Spleen (tissue), 11 donors: ENCODE measurements around the gene GPBAR1. TPM values are rescaled to one million over a fixed set of nuclear protein-coding genes. Genes with fewer than 3 reads are reported as not detected.

Source experiments
- DNase-seq: peaks from one replicate; pipeline ENCODE4 v3.0.0-alpha.2; 2020
- H3K27ac ChIP-seq, 8 donors: fragments of 200-600 bp; sonication (generic) in 7 of 8; 1 replicate in 4 of 8; 2 replicates in 4 of 8; pipeline versions ENCODE4 v1.5.0 to v1.8.0; 2016 to 2021; ENCODE audit warnings: inconsistent platforms in 4 of 8, mild to moderate bottlenecking in 4 of 8, moderate library complexity in 1 of 8
- H3K27me3 ChIP-seq, 7 donors: fragments of 200-600 bp; sonication (generic) in 6 of 7; replicated peaks in 1 of 7; 1 replicate in 4 of 7; 2 replicates in 3 of 7; pipeline versions ENCODE4 v1.5.0 to v1.8.0; 2016 to 2021; ENCODE audit warnings: inconsistent platforms in 3 of 7, mild to moderate bottlenecking in 1 of 7
- H3K36me3 ChIP-seq, 6 donors: fragments of 200-600 bp; sonication (generic) in 5 of 6; 1 replicate in 4 of 6; 2 replicates in 2 of 6; pipeline versions ENCODE4 v1.5.0 to v1.8.0; 2016 to 2021; ENCODE audit warnings: inconsistent platforms in 2 of 6
- H3K4me1 ChIP-seq, 6 donors: fragments of 200-600 bp; sonication (generic) in 5 of 6; 1 replicate in 3 of 6; 2 replicates in 3 of 6; pipeline versions ENCODE4 v1.5.0 to v1.8.0; 2016 to 2021; ENCODE audit warnings: inconsistent platforms in 3 of 6
- H3K4me3 ChIP-seq, 8 donors: fragments of 200-600 bp; sonication (generic) in 7 of 8; 1 replicate in 4 of 8; 2 replicates in 4 of 8; pipeline versions ENCODE4 v1.5.0 to v1.8.0; 2016 to 2021; ENCODE audit warnings: inconsistent platforms in 4 of 8, mild to moderate bottlenecking in 4 of 8, moderate library complexity in 2 of 8
- H3K9me3 ChIP-seq, 8 donors: fragments of 200-600 bp; sonication (generic) in 7 of 8; 1 replicate in 4 of 8; 2 replicates in 4 of 8; pipeline versions ENCODE4 v1.5.0 to v1.8.0; 2016 to 2021; ENCODE audit warnings: inconsistent platforms in 4 of 8
- CTCF ChIP-seq, 11 experiments: fragments of 200-600 bp in 7 of 11; fragments of 450-650 bp in 4 of 11; sonication (generic) in 4 of 11; IDR thresholded peaks in 8 of 11; conservative IDR thresholded peaks in 3 of 11; 1 replicate in 7 of 11; 2 replicates in 4 of 11; pipeline versions ENCODE4 v1.4.0 to v1.8.0; 2016 to 2021; ENCODE audit warnings: antibody characterized with exemption in 11 of 11, inconsistent platforms in 4 of 11, mild to moderate bottlenecking in 1 of 11
- POLR2A ChIP-seq, 3 donors: fragments of 450-650 bp; IDR thresholded peaks; one replicate each; pipeline ENCODE4 v1.5.1; 2017; ENCODE audit warnings: antibody characterized with exemption in 3 of 3, mild to moderate bottlenecking in 1 of 3
- POLR2AphosphoS5 ChIP-seq, 3 donors: sonication (generic); formaldehyde crosslinking; IDR thresholded peaks; one replicate each; pipeline ENCODE4 v1.5.1; 2017; ENCODE audit warnings: antibody characterized with exemption in 3 of 3
- WGBS, 5 donors: extraction: QIAGEN DNeasy Blood & Tissue Kit in 3 of 5; methylation state at CpG; one replicate each; pipeline versions ENCODE4 v1.1.5 to v1.1.7; 2013 to 2018; 5-methylcytosine and 5-hydroxymethylcytosine counted together
- intact Hi-C: fragments of 100-400 bp; cut with DNase I; formaldehyde crosslinking; loops from one replicate; pipeline ENCODE4 v1.15.0; 2023; ENCODE audit warnings: low total_unique reads
- polyA plus RNA-seq, 3 donors: library from polyadenylated mRNA; stranded (reverse); fragments of 200-250 nt; gene quantifications; one replicate each; pipeline ENCODE4 v1.2.1, GENCODE V29; 2013
- total RNA-seq, 7 donors: library from RNA; depleted of rRNA in 3 of 7; stranded (reverse); fragments of >200 nt in 3 of 7; fragmentation: NEBNext Ultra II Directional in 4 of 7; extraction: Animal tissue kit (Norgen Biotek cat#: 25700) in 4 of 7; gene quantifications; one replicate each; pipeline versions ENCODE4 v1.1.0 to v1.2.1, GENCODE V29; 2016 to 2021
- donor health status: healthy with polysubstance abuse.
- donor health status: DM: no; HTN: no; CAD: no; lungs with moderate emphysema.
- donor health status: DM: no; HTN: no; CAD: no.
- donor health status: Bipolar disorder and iron deficiency.
- donor health status: healthy.
- donor health status: DM: no; HTN: no; CAD: no.
- donor health status: DM: yes; HTN: yes; CAD: no.

Gene GPBAR1
- total and polyA plus RNA-seq, 10 donors: 1.4 to 13.9 (median 6.8) TPM

DNA sequence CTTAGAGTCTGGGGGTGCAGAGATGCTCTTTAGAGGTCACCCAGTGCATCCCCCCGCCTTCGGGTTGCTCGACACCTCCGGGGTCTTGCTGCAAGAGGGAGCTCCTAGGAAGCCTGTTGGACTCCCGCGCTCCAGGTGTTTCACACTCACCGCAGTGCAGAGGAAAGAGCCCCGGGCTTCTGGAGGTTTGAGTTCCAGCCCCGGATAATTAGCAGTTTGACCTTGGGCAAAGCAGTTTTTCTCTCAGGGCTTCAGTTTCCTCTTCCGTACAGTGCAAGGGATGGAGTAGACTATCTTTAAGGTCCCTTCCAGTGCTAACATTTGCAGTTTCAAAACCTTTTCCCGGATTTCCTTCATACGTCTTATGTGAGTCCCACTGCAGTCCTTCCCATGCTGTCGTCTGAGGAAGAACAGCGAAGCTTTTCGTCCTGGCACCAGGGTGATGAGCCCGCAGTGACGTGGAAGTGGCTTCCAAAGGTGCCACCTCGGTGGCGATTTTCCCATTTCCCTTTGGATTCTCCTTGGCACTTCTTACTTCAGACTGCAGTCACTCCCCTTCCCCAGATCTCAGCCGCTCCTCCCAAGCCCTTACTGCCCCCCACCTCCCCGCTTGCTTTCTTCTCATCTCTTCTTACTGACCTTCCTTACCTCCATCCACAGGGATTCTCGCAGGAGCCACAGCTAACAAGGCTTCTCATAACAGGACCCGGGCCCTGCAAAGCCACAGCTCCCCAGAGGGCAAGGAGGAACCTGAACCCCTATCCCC lies 10.1 kb downstream of the GPBAR1 start:
- Histone ChIP-seq H3K27me3 (no peaks in the 10 kb centered on the region), H3K36me3 (peaks cover 0 to 65% (median 44%) of the 10 kb centered on the region in 6 donors), H3K9me3 (no peaks in the 10 kb centered on the region), H3K4me3 (peak overlapping the region; percentile 78 to 99 (median 91)), H3K27ac (peak overlapping the region; percentile 14 to 90 (median 85)), H3K4me1 (peaks cover 34 to 87% (median 55%) of the 10 kb centered on the region in 6 donors)
- TF ChIP-seq CTCF (IDR thresholded peaks at IDR 0.05 in 8 of 11, conservative IDR thresholded peaks at IDR 0.05 in 3 of 11): no peak
- no peak for TF ChIP-seq POLR2A (IDR thresholded peaks at IDR 0.05)
- no peak for TF ChIP-seq POLR2AphosphoS5 (IDR thresholded peaks at IDR 0.05)
- whole genome bisulfite sequencing, 5 donors: 7 to 11% (median 8%) methylated on average over 23 of the region's 23 CpGs
- intact Hi-C loops: no loop called here
- no peak for DNase-seq

GRCh38 chr2:218271487-218271797 lies 10.6 kb downstream of the GPBAR1 start:
- no peaks in the 10 kb centered on the region for H3K27me3 ChIP-seq
- TF ChIP-seq POLR2AphosphoS5 (IDR thresholded peaks at IDR 0.05) (no peak), CTCF (IDR thresholded peaks at IDR 0.05 in 8 of 11, conservative IDR thresholded peaks at IDR 0.05 in 3 of 11) (no peak), POLR2A (IDR thresholded peaks at IDR 0.05) (no peak)
- WGBS, 5 donors: 56 to 72% (median 71%) methylated on average over 4 of the region's 4 CpGs
- H3K4me3 ChIP-seq: peak overlapping the region in 7 of 8 donors; percentile 78 to 99 (median 93)
- H3K27ac ChIP-seq: peak overlapping the region in 4 of 8 donors; percentile 84 to 90 (median 86)
- no peaks in the 10 kb centered on the region for H3K9me3 ChIP-seq
- peaks cover 0 to 65% (median 44%) of the 10 kb centered on the region in 6 donors for H3K36me3 ChIP-seq
- H3K4me1 ChIP-seq: peaks cover 34 to 92% (median 55%) of the 10 kb centered on the region in 6 donors
- intact Hi-C loops: no loop called here
- DNase-seq: no peak

DNA sequence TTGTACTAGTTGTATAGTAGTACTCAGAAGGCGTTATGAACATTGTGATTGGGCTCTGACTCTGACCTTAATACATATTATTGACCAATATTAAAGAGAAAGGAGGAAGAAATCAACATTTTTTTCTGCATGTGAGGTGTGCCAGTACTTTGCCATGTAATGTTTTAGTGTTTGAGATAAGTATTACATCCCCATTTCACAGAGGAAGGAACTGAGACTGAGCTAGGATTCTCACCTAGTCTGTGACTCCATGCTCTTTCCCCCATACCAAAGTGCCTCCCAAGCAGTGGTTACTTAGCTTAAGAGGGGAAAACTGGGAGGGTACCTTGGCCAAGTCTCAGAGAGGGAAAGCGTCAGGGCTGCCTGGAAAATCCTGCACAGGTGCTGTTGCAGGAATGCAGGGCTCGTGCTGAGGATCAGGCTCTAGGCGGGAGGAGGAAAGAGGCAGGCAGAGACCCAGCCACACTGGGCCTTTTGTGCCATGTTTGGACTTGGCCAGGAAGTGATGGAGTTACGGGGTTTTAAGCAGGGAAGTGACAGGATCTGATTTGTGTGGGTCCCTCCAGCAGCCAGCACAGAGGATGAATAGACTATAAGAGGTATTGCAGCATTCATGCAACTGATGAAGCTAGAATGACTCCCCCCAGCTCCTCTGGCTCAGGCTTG lies 11.2 kb downstream of the GPBAR1 start:
- H3K27me3 ChIP-seq: no peaks in the 10 kb centered on the region
- peaks cover 34 to 87% (median 55%) of the 10 kb centered on the region in 6 donors for H3K4me1 ChIP-seq
- peak overlapping the region in 3 of 8 donors; percentile 94 to 99 (median 95) for H3K4me3 ChIP-seq
- peak overlapping the region in 6 of 8 donors; percentile 21 to 87 (median 72) for H3K27ac ChIP-seq
- 61 to 80% (median 67%) methylated on average over 5 of the region's 5 CpGs for WGBS, 5 donors
- H3K9me3 ChIP-seq: no peaks in the 10 kb centered on the region
- DNase-seq: no peak
- intact Hi-C loops: no loop called here
- TF ChIP-seq POLR2A (IDR thresholded peaks at IDR 0.05): no peak
- TF ChIP-seq CTCF (IDR thresholded peaks at IDR 0.05 in 8 of 11, conservative IDR thresholded peaks at IDR 0.05 in 3 of 11): no peak
- no peak for TF ChIP-seq POLR2AphosphoS5 (IDR thresholded peaks at IDR 0.05)
- H3K36me3 ChIP-seq: peaks cover 0 to 65% (median 44%) of the 10 kb centered on the region in 6 donors
